GM18909 (cell line): ENCODE results near the gene TAF10.

ENCODE experiments used
- ATAC-seq: cut with Tn5 transposase; IDR thresholded peaks from one replicate; pipeline ENCODE4 v1.9.1; 2021; ENCODE audit warnings: mild to moderate bottlenecking; ENCODE audit not compliant: unreplicated experiment, poor library complexity

Gene TAF10

GRCh38 chr11:6588018-6588417 is 24.0 kb downstream of the TAF10 start:
- ATAC-seq = no peak

DNA sequence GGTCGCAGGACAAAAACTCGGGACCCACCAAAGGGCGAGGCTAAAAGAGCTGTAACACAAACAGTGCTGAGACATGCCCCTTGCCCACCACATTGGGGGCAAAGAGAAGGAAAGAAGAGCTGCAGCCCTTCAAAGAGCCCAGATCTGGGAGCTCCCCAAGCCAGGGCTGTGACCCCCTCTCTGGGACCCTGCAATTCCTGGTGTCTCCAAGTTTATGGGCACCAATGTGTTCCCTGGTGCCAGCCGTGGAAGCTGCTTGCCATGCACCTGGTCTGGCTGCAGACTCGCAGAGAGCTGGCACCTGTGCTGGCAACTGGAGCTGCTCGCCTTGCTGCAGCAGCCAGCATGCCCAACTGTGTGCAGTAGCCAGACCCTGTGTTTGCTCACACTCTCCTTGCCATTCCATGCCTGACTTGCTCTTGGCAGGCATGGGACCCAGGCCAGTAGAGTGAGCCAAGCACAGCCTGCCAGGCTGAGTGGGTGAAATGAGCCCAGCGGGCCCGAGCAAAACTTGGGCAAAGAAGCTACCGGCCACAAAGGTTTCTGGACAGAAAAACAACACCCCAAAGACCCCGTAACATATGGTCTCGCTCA is 24.6 kb downstream of the TAF10 start:
- ATAC-seq = no peak

DNA sequence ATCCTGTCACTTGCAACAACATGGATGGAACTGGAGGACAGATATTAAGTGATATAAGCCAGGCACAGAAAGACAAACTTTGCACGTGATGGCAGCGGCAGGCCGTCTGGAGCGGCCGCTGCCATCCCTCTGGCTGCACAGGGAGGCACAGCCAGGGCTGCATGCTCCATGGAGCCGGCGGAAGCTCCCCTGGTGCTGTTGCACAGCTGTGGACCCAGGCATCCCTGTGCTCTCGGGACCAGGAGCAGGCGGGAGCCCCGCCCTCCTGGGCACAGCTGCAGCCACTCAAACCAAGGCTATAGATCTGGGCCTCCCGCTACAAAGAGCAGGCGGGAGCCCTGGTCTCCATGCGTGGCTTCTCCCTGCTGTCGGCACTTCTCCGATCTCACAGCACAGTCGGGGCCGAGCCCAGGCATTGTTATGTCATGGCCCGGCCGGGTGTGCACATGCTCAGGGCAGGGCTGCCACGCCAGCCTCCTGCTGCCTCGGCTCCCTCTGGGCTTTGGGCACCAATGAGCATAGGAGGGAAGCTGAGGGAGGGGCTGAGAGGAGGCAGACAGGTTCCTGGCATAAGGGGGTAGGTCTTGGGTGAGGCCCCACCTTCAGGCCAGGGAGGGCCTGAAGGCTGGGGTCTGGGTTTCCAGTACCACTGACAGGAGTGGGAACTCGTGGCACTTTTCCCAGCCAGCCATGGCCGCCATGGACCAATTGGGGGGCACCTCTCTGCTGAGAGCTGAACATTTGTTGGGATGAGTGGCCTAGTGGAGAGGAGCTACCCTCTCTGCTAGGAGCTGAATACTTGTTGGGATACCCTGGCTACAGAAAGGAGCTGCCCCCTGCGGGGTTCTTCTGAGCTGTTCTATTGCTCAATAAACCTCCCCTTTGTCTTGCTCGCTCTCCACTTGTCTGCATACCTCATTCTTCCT is 25.3 kb downstream of the TAF10 start:
- no peak for ATAC-seq

- no peak for ATAC-seq
Measured at GRCh38 chr11:6584528-6584927, 27.5 kb downstream of the TAF10 start.

DNA sequence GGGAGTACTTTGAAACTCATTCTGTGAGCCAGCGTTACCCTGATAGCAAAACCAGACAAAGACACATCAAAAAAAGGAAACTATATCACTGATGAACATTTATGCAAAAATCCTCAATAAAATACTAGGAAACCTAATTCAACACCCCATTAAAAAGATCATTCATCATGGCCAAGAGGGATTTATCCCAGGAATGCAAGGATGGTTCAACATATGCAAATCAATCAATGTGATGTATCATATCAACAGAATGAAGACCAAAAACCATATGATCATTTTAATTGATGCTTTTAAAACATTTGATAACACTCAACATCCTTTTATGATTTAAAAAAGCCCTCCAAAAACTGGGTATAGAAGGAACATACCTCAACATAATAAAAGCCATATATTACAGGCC is 28.4 kb downstream of the TAF10 start:
- ATAC-seq = no peak

DNA sequence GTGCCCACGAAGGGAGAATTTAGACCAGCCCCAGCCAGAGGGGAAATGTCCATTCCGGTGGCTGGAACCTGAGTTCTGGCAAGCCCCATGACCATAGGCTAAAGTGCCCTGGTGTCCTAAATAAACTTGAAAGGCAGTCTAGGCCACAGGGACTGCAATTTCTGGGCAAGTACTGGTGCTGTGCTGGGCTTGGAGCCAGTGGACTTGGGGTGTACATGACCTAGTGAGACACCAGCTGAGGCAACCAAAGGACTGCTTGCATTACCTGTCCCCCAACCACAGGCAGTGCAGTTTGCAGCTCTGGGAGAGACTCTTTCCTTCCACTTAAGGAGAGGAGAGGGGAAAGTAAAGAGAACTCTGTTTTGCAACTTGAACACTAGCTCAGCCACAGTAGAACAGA is 32.3 kb downstream of the TAF10 start:
- ATAC-seq = no peak

- no peak for ATAC-seq
Measured at GRCh38 chr11:6578134-6578533, 33.9 kb downstream of the TAF10 start.

DNA sequence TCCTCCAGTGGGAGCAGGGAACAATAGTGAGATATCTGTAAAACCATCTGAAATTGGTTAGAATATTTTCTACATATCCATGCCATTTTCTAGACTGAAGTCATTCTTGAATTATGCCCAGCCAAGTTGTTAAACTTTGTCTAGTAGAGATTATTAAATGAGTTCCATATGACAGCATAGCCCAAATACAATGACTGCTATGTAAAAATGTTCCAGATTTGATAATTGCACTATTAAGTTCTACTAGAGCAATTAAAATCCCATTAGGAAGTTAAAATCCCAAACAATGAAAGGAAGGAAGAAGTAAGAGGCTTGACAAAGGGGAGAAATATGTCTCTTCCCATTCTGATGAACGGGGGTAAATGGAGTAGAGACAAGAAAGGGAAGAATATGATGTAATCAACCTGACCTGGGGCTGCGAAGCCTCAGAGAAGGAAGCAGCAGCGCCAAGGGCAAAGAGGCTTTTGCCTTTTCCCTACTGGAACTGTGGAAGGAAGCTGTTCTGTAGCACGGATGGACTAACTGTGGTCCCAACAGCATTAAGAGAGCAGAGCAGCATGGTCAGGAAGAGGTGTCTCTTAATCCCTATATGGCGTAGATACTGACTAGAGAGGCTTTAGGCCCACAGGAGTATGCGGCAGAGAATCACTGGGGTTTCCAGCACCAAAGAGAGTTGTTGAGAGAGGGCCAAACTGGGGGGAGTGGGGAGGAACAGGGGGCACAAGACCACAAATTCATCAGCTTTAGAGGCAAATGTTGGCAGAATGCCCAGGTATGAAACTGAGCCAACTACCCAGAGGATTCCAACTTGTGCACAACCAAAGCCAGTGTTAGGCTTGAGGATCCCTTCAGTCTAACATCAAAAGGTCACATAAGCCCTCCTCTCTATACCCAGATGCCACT is 35.3 kb downstream of the TAF10 start:
- ATAC-seq = no peak

- ATAC-seq = no peak
Measured at GRCh38 chr11:6574816-6575715, 37.0 kb downstream of the TAF10 start.

DNA sequence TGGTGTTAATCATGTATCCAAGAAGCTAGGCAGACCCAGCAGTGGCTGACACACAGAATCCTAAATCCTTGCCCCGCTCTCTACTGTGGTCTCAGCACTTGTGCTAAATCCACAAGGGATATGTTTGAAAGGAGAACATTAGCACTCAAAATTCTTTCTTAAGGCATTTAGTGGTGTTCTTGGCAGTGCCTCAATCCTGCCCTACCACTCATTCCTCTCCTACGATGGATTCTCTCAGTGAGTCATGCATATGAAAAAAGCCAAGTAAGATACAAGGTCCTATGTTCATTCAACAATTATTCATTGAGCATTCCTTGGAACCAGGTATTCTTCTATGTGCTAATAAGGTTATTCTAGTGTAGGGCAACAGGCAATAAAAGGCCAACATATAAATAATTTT is 39.8 kb downstream of the TAF10 start:
- ATAC-seq = no peak

DNA sequence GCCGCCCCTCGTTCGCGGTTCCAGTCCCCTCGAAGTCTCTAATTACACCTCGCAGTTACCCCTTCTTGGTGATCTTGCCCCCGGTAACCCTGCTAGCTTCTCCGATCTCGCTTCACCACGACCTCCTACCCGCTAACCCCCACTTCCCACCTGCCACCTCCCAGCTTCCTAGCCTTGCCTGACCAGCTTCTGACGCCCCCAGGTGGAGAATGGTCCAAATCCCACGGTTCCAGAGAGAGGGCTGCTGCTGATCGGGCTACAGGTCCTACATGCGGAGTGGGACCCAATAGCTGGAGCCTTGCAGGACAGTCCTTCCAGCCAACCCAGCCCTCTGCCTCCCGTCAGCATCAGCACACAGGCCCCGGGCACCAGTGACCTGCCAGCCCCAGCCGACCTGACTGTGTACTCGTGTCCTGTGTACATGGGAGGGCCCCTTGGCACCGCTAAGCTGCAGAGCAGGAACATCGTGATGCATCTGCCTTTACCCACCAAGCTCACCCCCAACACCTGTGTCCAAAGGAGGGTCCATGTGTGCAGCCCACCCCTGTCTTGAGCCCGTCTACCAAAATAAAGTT is 40.5 kb downstream of the TAF10 start:
- ATAC-seq = no peak

DNA sequence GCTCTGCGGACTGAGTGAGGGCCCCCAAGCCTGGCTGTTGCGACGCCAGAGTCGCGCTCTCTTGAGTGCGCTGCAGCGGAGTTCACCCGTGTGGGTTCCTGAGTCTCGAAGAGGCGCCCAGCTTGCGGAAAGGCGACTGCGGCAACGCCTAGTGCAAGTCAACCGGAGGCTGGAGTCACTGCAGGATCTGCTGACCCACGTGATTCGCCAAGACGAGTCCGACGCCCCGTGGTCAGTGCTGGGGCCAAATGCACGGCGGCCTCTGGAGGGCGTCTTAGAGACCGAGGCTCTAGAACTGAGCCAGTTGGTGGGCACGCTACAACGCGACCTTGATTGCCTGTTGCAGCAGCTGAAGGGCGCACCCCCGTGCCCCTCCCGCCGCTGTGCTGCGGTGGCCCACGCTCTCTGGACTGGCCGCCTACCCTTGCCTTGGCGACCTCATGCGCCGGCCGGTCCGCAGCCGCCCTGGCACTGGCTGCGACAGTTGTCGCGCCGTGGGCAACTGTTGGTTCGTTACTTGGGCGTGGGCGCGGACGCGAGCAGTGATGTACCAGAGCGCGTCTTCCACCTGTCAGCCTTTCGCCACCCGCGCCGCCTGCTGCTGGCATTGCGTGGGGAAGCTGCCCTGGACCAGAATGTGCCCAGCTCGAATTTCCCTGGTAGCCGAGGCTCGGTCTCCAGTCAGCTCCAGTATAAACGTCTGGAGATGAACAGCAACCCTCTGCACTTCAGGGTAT is 41.2 kb downstream of the TAF10 start:
- ATAC-seq = no peak

DNA sequence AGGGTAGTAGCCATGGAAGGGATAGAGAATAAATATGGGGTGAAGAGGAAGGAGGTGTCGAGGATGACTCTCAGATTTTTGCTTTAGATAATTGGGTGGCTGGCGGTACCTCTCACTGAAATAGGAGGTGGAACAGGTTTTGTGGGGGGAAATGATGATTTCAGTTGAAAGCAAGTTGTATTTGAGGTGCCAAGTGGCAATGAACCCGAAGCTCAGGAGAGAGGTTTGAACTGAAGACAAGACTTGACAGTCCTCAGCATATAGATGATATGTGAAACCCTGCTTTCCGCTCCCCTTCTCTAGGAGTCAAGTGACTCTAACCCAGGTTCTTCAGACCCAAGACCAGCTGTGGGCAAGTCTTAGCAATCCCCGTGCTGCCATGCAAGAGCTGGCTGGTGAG is 42.3 kb downstream of the TAF10 start:
- no peak for ATAC-seq

GRCh38 chr11:6568191-6568918 is 43.7 kb downstream of the TAF10 start:
- ATAC-seq = no peak

GRCh38 chr11:6567371-6567745 is 44.7 kb downstream of the TAF10 start:
- ATAC-seq = no peak

DNA sequence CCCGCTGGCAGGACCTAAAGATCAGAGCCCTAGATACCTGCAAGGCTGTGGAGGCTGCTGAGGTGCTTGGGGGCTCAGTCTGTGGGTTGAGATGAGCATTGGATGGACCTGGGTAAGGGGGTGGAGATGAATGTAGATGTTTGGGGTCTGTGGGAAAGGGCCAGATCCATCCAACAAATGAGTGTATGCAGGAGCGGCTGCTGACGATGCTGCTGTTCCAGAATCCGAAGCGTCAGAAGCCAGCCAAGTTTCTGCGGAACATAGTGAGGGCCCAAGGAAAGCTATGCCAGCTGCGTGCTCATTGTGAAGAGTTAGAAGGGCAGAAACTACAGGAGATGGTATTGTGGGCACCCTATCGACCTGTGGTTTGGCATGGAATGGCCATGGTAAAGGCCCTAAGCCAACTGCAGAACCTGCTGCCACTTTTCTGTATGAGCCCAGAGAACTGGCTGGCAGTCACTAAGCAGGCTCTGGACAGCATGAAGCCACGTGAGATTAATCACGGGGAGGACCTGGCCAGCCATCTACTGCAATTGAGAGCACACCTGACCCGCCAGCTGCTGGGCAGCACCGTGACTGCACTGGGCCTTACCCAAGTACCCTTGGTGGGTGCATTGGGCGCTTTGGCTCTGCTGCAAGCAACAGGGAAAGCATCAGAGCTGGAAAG is 45.2 kb downstream of the TAF10 start:
- no peak for ATAC-seq

- ATAC-seq = no peak
Measured at GRCh38 chr11:6565988-6566703, 45.9 kb downstream of the TAF10 start.
